Mesenchymal stem cell (in vitro differentiated cells and primary cell): ENCODE measurements around the gene CMSS1.

Experiments
- DNase-seq: peaks from one replicate; pipeline ENCODE4 v3.0.0-alpha.2; 2013
- H2AFZ ChIP-seq: one replicate; pipeline ENCODE4 v1.6.1; 2013; ENCODE audit warnings: low read depth, mild to moderate bottlenecking, control low read depth, inconsistent platforms, low read length, moderate library complexity
- H2AK5ac ChIP-seq: 2 replicates; pipeline ENCODE4 v1.6.1; 2013; ENCODE audit warnings: low read length, moderate library complexity, mild to moderate bottlenecking, inconsistent platforms; ENCODE audit not compliant: severe bottlenecking
- H2BK120ac ChIP-seq: one replicate; pipeline ENCODE4 v1.6.1; 2013; ENCODE audit warnings: low read depth, mild to moderate bottlenecking, inconsistent platforms, low read length, moderate library complexity
- H2BK12ac ChIP-seq, 2 experiments: one replicate each; pipeline ENCODE4 v1.6.1; 2013; ENCODE audit warnings: inconsistent platforms in 2 of 2, low read length in 2 of 2, mild to moderate bottlenecking in 2 of 2, moderate library complexity in 2 of 2, control low read depth in 1 of 2
- H2BK15ac ChIP-seq: one replicate; pipeline ENCODE4 v1.6.1; 2013; ENCODE audit warnings: mild to moderate bottlenecking, low read depth, inconsistent platforms; ENCODE audit not compliant: poor library complexity, severe bottlenecking
- H2BK5ac ChIP-seq: 2 replicates; pipeline ENCODE4 v1.6.1; 2013; ENCODE audit warnings: low read depth, mild to moderate bottlenecking, low read length, control low read depth, inconsistent platforms; ENCODE audit not compliant: poor library complexity, severe bottlenecking
- H3K14ac ChIP-seq, 2 experiments: one replicate each; pipeline ENCODE4 v1.6.1; 2013; ENCODE audit warnings: inconsistent platforms in 2 of 2, low read length in 2 of 2, control low read depth in 1 of 2, mild to moderate bottlenecking in 1 of 2, moderate library complexity in 1 of 2
- H3K18ac ChIP-seq, 2 experiments: one replicate each; pipeline ENCODE4 v1.6.1; 2013; ENCODE audit warnings: inconsistent platforms in 2 of 2, low read length in 2 of 2, control low read depth in 1 of 2, low read depth in 1 of 2, mild to moderate bottlenecking in 1 of 2
- H3K23ac ChIP-seq, 2 experiments: one replicate each; pipeline ENCODE4 v1.6.1; 2013; ENCODE audit warnings: inconsistent platforms in 2 of 2, low read length in 2 of 2, mild to moderate bottlenecking in 2 of 2, moderate library complexity in 2 of 2, control low read depth in 1 of 2
- H3K27ac ChIP-seq: 2 replicates; pipeline ENCODE4 v1.5.1; 2013; ENCODE audit warnings: mild to moderate bottlenecking, moderate library complexity, low read length, control low read depth, inconsistent platforms; ENCODE audit not compliant: poor library complexity, severe bottlenecking
- H3K27me3 ChIP-seq, 2 experiments: 2 replicates each; pipeline versions ENCODE4 v1.6.1 to v1.7.0; 2013; ENCODE audit warnings: low read length in 2 of 2, mild to moderate bottlenecking in 2 of 2, moderate library complexity in 2 of 2, control low read depth in 1 of 2, inconsistent platforms in 1 of 2; ENCODE audit not compliant: control insufficient read depth in 1 of 2, insufficient read depth in 1 of 2
- H3K36me3 ChIP-seq, 2 experiments: 2 replicates each; pipeline versions ENCODE4 v1.6.1 to v1.7.0; 2013; ENCODE audit warnings: low read length in 2 of 2, control low read depth in 1 of 2, inconsistent platforms in 1 of 2, low read depth in 1 of 2, mild to moderate bottlenecking in 1 of 2; ENCODE audit not compliant: insufficient read depth in 2 of 2, control insufficient read depth in 1 of 2
- H3K4ac ChIP-seq, 2 experiments: one replicate each; pipeline ENCODE4 v1.6.1; 2013; ENCODE audit warnings: inconsistent platforms in 2 of 2, low read length in 2 of 2, mild to moderate bottlenecking in 2 of 2, moderate library complexity in 2 of 2, control low read depth in 1 of 2, low read depth in 1 of 2
- H3K4me1 ChIP-seq: 2 replicates; pipeline ENCODE4 v1.6.1; 2013; ENCODE audit warnings: low read depth, low read length, control low read depth; ENCODE audit not compliant: control insufficient read depth, insufficient read depth
- H3K4me2 ChIP-seq: 2 replicates; pipeline ENCODE4 v1.6.1; 2013; ENCODE audit warnings: low read length, mild to moderate bottlenecking, inconsistent platforms; ENCODE audit not compliant: poor library complexity, severe bottlenecking
- H3K4me3 ChIP-seq, 2 experiments: 2 replicates each; pipeline versions ENCODE4 v1.5.1 to v1.7.0; 2013; ENCODE audit warnings: low read length in 2 of 2, mild to moderate bottlenecking in 2 of 2, control low read depth in 1 of 2, low read depth in 1 of 2; ENCODE audit not compliant: insufficient read depth in 1 of 2
- H3K79me1 ChIP-seq: replicated peaks from 2 replicates; pipeline ENCODE4 v1.6.1; 2013; ENCODE audit warnings: mild to moderate bottlenecking, control low read depth, low read length, inconsistent platforms; ENCODE audit not compliant: poor library complexity, severe bottlenecking
- H3K9ac ChIP-seq: 2 replicates; pipeline ENCODE4 v1.7.0; 2013; ENCODE audit warnings: mild to moderate bottlenecking, low read length, moderate library complexity
- H3K9me3 ChIP-seq: 2 replicates; pipeline ENCODE4 v1.7.0; 2013; ENCODE audit warnings: mild to moderate bottlenecking, low read length; ENCODE audit not compliant: control insufficient read depth
- H4K8ac ChIP-seq: one replicate; pipeline ENCODE4 v1.6.1; 2013; ENCODE audit warnings: inconsistent platforms, mild to moderate bottlenecking, low read length, moderate library complexity
- H4K91ac ChIP-seq: one replicate; pipeline ENCODE4 v1.6.1; 2013; ENCODE audit warnings: mild to moderate bottlenecking, low read length, inconsistent platforms
- WGBS: methylation state at CpG from one replicate; pipeline ENCODE4 v1.1.7; 2013; ENCODE audit warnings: mixed read lengths; 5-methylcytosine and 5-hydroxymethylcytosine counted together

Gene CMSS1

DNA sequence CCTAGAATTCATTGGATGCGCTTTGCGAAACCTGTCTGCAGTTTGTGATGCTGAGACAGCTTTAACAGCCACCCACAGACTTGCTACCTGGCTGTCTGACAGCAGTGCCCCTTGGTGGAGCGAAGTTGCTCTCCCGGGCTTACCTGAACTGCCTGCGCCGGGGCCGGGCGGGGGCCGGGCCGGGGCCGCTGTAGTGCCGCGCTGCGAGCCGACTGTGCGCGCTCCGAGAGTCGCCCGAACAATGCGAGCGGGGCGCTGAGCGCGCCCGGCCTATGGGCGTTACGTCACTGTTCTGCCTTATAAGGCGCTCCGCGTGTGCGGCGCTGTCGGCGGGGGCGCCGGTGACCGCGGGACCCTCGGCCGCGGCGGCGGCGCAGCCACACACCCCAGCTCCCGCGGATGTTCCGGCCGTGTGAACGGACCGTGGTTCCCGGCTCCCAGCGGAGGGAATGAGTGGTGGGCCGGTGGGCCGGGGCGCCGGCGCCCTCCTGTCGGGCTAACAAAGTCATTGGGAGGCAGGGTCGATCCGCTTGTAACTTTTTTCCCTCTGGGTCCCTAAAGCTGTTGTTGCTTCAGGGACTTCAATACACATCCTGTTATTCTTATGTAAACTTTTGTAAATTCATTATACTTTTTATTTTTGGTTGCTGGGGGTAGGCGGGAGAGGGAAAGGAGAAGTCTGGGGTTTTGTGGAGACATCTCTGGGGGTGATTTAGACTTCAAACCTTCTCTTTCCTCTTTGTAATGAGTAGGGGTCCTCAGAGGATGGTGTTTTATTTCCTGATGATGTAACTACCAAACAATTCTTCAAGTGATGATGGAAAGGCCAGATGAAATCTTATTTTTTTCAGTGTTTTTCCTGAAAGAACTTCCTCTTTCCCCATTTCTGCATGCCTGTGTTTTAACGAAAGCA, 58.5 kb downstream of the CMSS1 start:
- H2BK15ac ChIP-seq, result peak overlapping the region; percentile 26
- peak overlapping the region; percentile 93 to 95 for H3K14ac ChIP-seq
- peak overlapping the region; percentile 84 to 93 for H3K4ac ChIP-seq
- peak overlapping the region; percentile 89 for H2AK5ac ChIP-seq
- peaks cover 4% of the 10 kb centered on the region for H3K79me1 ChIP-seq
- peak overlapping the region; percentile 39 for H2AFZ ChIP-seq
- H3K27ac ChIP-seq, result peak overlapping the region; percentile 88
- under 1% methylated on average over 52 of the region's 63 CpGs for WGBS
- peak overlapping the region in 1 of 2 experiments; percentile 93 for H2BK12ac ChIP-seq
- peak overlapping the region; percentile 90 for H4K8ac ChIP-seq
- H3K18ac ChIP-seq, result peak overlapping the region; percentile 95 to 97
- H3K4me3 ChIP-seq, result peak overlapping the region; percentile 90 to 91
- peak overlapping the region in 1 of 2 experiments; percentile 93 for H3K23ac ChIP-seq
- no peaks in the 10 kb centered on the region for H3K9me3 ChIP-seq
- H2BK120ac ChIP-seq, result peak overlapping the region; percentile 99
- peak overlapping the region; percentile 99 for H3K9ac ChIP-seq
- H4K91ac ChIP-seq, result peak overlapping the region; percentile 94
- H2BK5ac ChIP-seq, result peak overlapping the region; percentile 98
- peak; percentile 86 for DNase-seq
- peaks cover 5% of the 10 kb centered on the region for H3K4me1 ChIP-seq
- H3K4me2 ChIP-seq, result peak overlapping the region; percentile 85
- H3K27me3 ChIP-seq, result no peaks in the 10 kb centered on the region
- peaks cover 0 to 5% of the 10 kb centered on the region in 2 experiments for H3K36me3 ChIP-seq

DNA sequence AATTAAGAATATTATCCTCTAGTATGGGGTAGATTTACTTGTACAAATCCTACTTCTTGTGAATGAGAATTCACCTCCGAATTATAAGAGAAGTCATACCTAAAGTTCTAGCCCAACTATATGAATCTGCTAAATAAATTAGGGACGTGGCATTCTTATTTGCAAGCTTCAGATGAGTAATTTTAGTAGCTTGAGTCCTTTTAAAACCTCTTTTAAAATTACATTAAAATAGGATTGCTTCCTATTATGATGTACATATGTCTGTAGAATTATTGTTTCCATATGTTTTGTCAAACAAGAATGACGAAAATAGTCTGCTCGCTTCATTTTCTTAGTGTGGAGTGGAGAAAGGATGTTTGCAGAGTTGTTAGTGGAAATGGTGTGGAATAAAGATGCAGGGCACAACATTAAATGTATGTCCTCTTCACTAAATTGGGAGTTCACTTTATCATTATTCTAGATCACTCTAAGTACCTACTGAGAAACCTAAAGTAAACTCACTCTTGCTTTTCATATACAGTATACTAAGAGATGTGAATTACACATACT, 59.4 kb downstream of the CMSS1 start:
- Histone ChIP-seq H3K27me3 (no peaks in the 10 kb centered on the region), H2BK120ac (no peak overlapping the region), H3K4me2 (no peak overlapping the region), H3K4me1 (peaks cover under 1% of the 10 kb centered on the region), H2BK12ac (no peak overlapping the region), H3K36me3 (peaks cover 0 to 2% of the 10 kb centered on the region in 2 experiments), H2BK5ac (no peak overlapping the region), H3K79me1 (peaks cover 4% of the 10 kb centered on the region), H3K4ac (no peak overlapping the region), H3K9me3 (no peaks in the 10 kb centered on the region), H4K91ac (no peak overlapping the region), H2AK5ac (no peak overlapping the region), H4K8ac (no peak overlapping the region), H3K23ac (no peak overlapping the region), H3K27ac (no peak overlapping the region), H3K4me3 (peak overlapping the region in 1 of 2 experiments; percentile 91), H2AFZ (no peak overlapping the region), H3K9ac (peak overlapping the region; percentile 99), H3K18ac (no peak overlapping the region), H2BK15ac (no peak overlapping the region), H3K14ac (no peak overlapping the region)
- WGBS, result 61% methylated on average over 2 of the region's 4 CpGs
- no peak for DNase-seq

DNA sequence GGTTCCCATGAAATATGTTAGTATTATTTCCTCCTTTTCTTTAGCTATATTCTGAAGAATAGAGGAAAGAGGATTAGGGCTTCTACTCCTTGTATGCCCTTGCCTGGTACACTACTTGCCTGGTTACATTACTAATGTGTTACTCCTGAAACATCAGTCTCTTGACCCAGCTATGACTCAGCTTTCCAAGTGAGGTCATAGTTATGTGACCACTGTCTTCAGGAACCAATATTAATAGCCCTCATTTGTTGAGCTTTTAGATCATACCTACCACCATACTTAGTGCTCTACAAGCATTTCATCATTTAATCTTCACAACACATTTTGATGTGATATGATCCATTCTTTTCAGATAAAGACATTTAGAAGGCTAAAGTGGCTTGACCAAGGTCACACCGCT, 60.3 kb downstream of the CMSS1 start:
- Histone ChIP-seq H3K36me3 (no peaks in the 10 kb centered on the region), H2AK5ac (no peak overlapping the region), H2AFZ (no peak overlapping the region), H3K23ac (no peak overlapping the region), H3K14ac (no peak overlapping the region), H3K9me3 (no peaks in the 10 kb centered on the region), H3K4ac (no peak overlapping the region), H4K8ac (no peak overlapping the region), H4K91ac (no peak overlapping the region), H2BK5ac (no peak overlapping the region), H3K79me1 (peaks cover 4% of the 10 kb centered on the region), H2BK120ac (no peak overlapping the region), H3K27ac (no peak overlapping the region), H3K4me1 (no peaks in the 10 kb centered on the region), H3K4me2 (no peak overlapping the region), H3K9ac (peak overlapping the region; percentile 99), H3K4me3 (peak overlapping the region in 1 of 2 experiments; percentile 91), H3K27me3 (no peaks in the 10 kb centered on the region), H2BK12ac (no peak overlapping the region), H3K18ac (peak overlapping the region in 1 of 2 experiments; percentile 40), H2BK15ac (no peak overlapping the region)
- WGBS, result no CpG with 5 or more reads among the region's 1 CpG
- peak; percentile 94 for DNase-seq

DNA sequence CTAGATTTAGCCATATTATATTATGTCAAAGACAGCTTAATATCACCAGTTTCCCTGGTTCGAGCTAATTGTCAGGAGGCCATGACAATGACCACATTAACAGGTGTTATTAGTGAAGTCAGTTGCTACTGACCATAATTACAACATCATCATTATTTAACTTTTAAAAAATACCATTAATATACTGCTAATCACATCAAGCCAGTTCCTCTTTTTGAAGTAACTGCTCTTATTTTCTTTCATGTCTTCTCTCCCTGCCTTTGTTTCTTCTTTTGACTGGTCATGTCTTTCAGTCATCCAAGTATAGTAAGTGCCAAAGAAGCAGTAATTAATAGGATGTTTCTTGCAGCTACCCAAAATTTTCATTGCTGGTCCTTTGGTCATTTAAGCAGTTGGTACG, 61.6 kb downstream of the CMSS1 start:
- Histone ChIP-seq H3K27ac (no peak overlapping the region), H4K91ac (no peak overlapping the region), H3K9me3 (no peaks in the 10 kb centered on the region), H2BK15ac (no peak overlapping the region), H3K4me3 (no peak overlapping the region), H3K4ac (no peak overlapping the region), H4K8ac (no peak overlapping the region), H3K9ac (no peak overlapping the region), H3K14ac (no peak overlapping the region), H2BK5ac (no peak overlapping the region), H3K23ac (no peak overlapping the region), H2AK5ac (no peak overlapping the region), H2AFZ (no peak overlapping the region), H3K4me1 (no peaks in the 10 kb centered on the region), H2BK12ac (no peak overlapping the region), H3K27me3 (no peaks in the 10 kb centered on the region), H2BK120ac (no peak overlapping the region), H3K36me3 (no peaks in the 10 kb centered on the region), H3K4me2 (no peak overlapping the region), H3K79me1 (peaks cover 4% of the 10 kb centered on the region), H3K18ac (no peak overlapping the region)
- no peak for DNase-seq
- 100% methylated on average over 2 of the region's 2 CpGs for WGBS
